T-helper 9 cell (primary cell): Measurements from ENCODE around the gene PPP2R2B.
"Not testable (repeated sequence)": the region's sequence is repeated elsewhere in the genome, so short reads cannot be mapped to it uniquely, and the experiment has no call there.

Experiments used
- DNase-seq: peaks from one replicate; pipeline ENCODE4 v3.0.0-alpha.2; 2020

PPP2R2B gene

GRCh38 chr5:146588331-146589027 is 290.1 kb downstream of the PPP2R2B start:
- no peak for DNase-seq

DNA sequence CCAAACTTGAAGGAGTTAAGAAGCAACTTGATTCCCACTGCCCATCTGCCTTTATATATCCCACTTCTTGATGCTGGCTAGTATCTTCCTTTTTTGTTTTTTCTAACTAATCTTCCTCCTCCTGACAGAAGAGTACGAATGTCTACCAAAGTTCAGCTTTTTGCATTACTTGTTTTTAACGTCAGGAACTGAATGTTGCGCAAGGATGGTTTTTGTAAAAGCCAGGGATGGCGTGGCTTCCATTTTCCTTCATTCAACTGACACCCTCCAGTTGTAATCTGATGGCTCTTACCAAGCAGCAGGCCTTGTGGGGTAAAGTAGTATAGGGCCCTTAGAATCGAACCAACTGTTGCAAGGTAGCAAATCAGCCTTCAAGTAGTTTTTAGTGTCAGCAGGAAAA is 291.8 kb downstream of the PPP2R2B start:
- no peak for DNase-seq

DNA sequence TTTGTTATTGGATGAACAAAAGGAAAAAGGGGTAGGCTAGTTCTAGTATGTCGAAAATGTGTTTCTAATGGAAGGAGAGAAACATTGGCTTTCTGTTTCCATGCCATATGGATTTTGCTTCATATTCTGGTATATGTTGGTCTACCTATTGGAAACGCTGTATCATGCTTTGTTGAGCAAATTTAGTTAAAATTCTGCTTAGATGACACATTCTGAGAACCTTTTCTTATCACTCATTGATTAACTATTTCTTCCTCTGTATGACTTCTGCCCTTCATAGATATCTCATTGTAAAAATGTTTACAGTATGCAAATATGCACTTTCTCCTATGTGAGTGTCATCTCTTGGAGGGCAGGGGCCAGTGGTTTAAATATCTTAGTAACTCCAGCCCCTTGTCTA is 293.8 kb downstream of the PPP2R2B start:
- no peak for DNase-seq

DNA sequence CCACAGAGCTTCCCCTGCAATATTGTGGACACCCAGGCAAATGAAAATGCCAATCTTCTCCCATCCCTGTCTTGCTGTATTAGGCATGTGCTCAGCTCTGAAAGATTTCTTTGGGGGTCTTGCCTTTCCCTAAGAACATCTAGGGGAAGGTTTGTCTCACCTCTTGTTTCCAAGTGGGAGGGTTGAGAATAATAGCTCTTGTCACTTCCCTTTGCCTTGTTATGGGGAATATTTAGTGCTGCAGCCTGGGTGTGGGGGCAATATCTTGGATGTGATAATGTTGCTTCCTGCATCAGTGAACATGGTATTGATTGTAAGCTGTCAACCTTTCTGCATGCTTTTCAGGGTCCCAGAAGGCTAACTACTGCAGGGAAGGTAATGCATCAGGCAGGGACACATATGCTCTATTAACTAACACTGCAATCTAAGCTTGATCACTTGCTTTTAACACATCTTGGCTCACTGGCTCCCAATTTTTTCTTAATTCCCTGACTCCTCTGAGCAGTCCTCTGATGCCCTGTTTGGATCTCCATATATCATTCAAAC is 296.4 kb downstream of the PPP2R2B start:
- no peak for DNase-seq

GRCh38 chr5:146580237-146580636 is 298.3 kb downstream of the PPP2R2B start:
- DNase-seq, result no peak

DNA sequence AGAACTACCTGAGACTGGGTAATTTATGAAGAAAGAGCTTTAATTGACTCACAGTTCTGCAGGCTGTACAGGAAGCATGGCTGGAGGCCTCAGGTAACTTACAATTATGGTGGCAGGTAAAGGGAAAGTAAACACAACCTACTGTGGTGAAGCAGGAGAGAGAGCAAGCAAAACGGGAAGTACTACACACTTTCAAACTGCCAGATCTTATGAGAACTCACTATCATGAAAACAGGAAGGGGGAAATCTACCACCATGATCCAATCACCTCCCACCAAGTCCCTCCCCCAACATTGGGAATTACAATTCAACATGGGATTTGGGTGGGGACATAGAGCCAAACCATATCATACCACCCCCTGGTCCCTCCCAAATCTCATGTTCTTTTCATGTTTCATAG is 303.8 kb downstream of the PPP2R2B start:
- no peak for DNase-seq

- no peak for DNase-seq
Measured at GRCh38 chr5:146568161-146568560, 310.4 kb downstream of the PPP2R2B start.

GRCh38 chr5:146565764-146566367 is 312.7 kb downstream of the PPP2R2B start:
- DNase-seq, result peak; percentile 15

DNA sequence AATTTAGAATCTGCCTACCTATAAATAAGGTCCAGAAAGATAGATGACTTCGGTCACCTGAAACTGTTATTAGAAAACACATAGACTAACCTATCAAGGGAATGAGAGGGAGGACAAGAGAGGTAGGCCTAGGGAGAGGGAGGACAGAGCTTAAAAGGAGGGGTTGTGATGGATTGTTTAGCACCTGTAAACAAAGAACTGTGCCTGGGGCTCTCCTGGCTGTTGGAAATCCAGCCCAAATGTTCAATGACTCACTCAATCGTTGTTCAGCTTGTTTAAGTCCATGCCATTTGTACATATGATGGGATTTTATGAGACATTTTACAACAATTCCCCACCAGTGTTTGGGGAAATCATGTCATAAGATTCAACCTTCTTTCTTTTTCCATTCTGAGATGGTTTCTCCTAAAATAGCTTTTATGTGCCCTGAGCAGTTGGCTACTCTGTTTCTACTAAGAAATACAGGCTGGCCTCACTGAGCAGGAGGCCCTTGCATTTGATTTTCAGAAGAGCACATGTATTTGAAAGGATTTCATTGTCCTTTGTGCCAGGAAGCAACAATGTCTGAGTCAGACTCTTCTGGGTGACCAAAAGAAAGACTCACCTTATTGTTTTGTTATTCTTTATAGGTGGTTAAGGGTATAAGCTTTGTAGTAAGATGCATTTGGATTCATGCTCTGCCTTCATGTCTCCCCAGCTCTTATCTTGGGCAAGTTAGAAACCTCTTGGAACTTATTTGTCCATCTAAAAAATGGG is 314.4 kb downstream of the PPP2R2B start:
- DNase-seq, result no peak

DNA sequence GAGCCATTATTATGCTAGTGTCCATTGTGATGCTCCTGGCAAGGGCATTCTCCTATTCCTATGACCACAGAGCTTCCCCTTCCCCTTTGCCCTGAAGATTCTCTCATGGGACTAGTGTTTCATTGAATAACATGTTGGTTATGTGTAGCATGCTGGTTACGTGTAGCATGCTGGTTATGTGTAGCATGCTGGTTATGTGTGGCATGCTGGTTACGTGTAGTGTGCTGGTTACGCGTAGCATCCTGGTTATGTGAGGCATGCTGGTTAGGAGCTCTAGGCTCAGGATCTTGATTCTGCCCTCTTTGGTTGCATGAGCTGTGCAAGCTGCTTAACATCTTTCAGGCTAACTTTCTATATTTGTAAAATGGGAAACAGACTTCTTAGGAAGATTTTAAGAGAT is 316.1 kb downstream of the PPP2R2B start:
- DNase-seq, result no peak

DNA sequence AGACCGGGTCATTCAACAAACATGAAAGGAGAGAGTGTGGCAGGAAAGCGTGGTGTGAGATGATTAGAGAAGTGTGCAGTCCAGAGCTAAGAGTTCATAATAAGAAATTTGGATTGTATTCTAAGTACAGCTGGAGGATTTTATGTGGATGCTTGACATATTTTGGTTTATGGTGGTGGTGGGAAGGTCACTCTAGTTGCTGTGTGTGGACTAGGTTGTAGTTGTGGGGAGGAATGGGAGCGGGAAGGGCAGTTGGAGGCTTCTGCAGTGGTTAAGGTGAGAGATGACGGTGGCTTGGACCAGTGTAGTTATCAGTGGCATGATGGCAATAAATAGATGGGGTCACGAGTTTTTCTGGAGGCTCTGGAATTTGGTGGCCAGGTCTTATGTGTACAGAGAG is 316.8 kb downstream of the PPP2R2B start:
- no peak for DNase-seq

GRCh38 chr5:146560205-146560812 is 318.2 kb downstream of the PPP2R2B start:
- DNase-seq, result no peak

DNA sequence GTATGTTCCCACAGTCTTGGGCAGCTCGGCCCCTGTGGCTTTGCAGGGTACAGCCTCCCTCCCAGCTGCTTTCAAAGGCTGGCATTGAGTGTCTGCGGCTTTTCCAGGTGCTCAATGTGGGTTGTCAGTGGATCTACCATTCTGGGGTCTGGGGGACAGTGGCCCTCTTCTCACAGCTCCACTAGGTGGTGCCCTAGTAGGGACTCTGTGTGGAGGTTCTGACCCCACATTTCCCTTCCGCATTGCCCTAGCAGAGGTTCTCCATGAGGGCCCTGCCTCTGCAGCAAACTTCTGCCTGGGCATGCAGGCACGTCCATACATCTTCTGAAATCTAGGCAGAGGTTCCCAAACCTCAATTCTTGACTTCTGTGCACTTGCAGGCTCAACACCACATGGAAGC is 321.7 kb downstream of the PPP2R2B start:
- DNase-seq, result not testable (repeated sequence)

DNA sequence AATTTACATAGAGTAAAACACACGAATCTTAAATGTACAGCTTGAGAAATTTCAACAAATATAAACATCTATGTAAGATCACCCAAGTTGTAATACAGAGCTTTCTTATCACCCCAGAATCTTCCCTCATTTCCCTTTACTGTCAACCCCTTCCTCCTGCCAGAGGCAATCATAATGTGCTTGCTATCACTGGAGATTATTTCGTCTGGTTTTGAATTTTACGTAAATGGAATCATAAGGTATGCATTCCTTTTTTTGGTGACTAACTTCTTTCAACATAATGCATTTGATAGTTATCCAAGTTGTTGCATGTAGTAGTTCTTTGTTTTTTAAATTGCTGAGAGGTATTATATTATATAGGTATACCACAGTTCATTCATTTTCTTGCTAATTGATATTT is 325.1 kb downstream of the PPP2R2B start:
- DNase-seq, result no peak

DNA sequence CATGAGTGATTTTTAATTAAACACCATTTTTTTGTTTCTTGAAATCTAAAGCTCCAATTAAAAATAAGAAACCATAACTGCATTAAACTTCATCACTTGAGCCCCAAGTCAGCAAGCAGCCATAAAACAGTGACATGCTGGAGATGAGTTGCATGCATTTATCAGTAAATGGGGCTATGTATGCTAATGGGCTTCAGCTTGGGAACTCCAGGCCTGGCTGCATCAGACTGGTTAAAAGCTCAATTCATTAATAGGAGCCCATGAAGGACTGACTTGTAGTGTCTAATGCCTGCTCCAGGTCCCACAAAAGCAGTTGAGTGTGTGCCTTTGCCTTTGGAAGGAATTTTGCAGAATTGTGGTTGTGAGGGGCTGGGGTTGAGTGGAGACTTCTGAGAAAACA is 328.9 kb downstream of the PPP2R2B start:
- DNase-seq, result no peak

- no peak for DNase-seq
Measured at GRCh38 chr5:146548781-146549449, 329.6 kb downstream of the PPP2R2B start.

GRCh38 chr5:146544232-146544631 is 334.3 kb downstream of the PPP2R2B start:
- DNase-seq, result no peak

GRCh38 chr5:146541958-146542849 is 336.4 kb downstream of the PPP2R2B start:
- DNase-seq, result peak; percentile 56

- no peak for DNase-seq
Measured at GRCh38 chr5:146540414-146540813, 338.1 kb downstream of the PPP2R2B start.

GRCh38 chr5:146539973-146540372 is 338.6 kb downstream of the PPP2R2B start:
- DNase-seq, result no peak

- DNase-seq, result no peak
Measured at GRCh38 chr5:146538432-146538831, 340.1 kb downstream of the PPP2R2B start.

DNA sequence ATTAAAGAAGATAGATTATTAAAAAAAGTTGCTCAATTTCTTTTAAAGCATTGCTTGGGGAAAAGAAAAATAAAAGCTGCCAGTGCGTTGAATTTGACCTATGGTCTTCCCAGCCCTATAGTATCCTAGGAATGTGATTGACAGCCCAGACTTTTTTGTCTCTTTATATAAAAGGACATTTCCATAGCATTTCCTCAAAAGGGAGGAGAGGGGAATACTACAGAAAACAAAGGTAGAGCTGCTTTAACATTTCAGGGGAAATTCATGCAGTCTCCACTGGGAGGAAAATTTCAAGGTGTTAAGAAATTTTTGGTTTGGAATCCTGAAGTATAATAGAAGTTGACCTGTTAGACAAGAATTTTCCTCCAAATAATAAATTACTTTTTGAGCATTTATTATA is 344.7 kb downstream of the PPP2R2B start:
- DNase-seq, result no peak
